Measurements from ENCODE around the gene HOXC5. TPM values are rescaled to one million over a fixed set of nuclear protein-coding genes. Genes with fewer than 3 reads are reported as not detected.

Gene HOXC5
- total RNA-seq, 1 experiment from 2014 or later: 3.4 TPM

- TSS peak; percentile 53 for BruUV-seq (replicated peaks)
- intact Hi-C loops (cut with micrococcal nuclease; ENCODE audit: unreplicated experiment): loop anchor here (1.0 kb wide), 2 partner anchors 216 to 229 kb away; no protein-coding TSS in a partner anchor
- Mint-ChIP-seq H3K4me1 (ENCODE audit: low read depth, unreplicated experiment) (peaks cover 29% of the 10 kb centered on the region), H3K36me3 (ENCODE audit: insufficient read depth, unreplicated experiment) (peaks cover 9% of the 10 kb centered on the region), H3K9me3 (ENCODE audit: unreplicated experiment) (no peaks in the 10 kb centered on the region), H3K27me3 (ENCODE audit: insufficient read depth, unreplicated experiment) (no peaks in the 10 kb centered on the region), H3K4me3 (ENCODE audit: unreplicated experiment) (peak within 1 kb of the TSS; percentile 77), H3K27ac (ENCODE audit: unreplicated experiment) (peak within 1 kb of the TSS; percentile 81)
- peak within 1 kb of the TSS; percentile 52 for H3K4me3 ChIP-seq (ENCODE audit: low read depth, low read length)
- H3K4me1 ChIP-seq: peaks cover 41% of the 10 kb centered on the region
- ChIA-PET POLR2A (interaction anchor here (0.6 kb wide), 1 partner anchor 31 kb away, joined by 3 read pairs; no protein-coding TSS in a partner anchor), CTCF (interaction anchor here (0.6 to 2.4 kb wide), 26 partner anchors 9 to 353 kb away, joined by 3 to 24 read pairs (median 5); partner anchors contain the start of genes HOXC11, HOXC13, HOXC5 and HOXC8)
- peak; percentile 77 to 83 for TF ChIP-seq CTCF (IDR thresholded peaks at IDR 0.05; ENCODE audit: insufficient read depth in 1 of 2, low read depth in 1 of 2, low read length in 1 of 2, severe bottlenecking in 1 of 2, unreplicated experiment in 1 of 2)
- no peaks in the 10 kb centered on the region for H3K9me3 ChIP-seq
- H3K27me3 ChIP-seq (replicated peaks; ENCODE audit: control insufficient read depth, insufficient read depth, low read length): no peaks in the 10 kb centered on the region
- DNase-seq: peak; percentile 90 to 92
- H3K36me3 ChIP-seq (ENCODE audit: control insufficient read depth, insufficient read depth, low read length): no peaks in the 10 kb centered on the region; the same call in 1 of the 2 replicates
These were observed 47.8 kb upstream of the HOXC5 start, which contains the start of gene HOXC10 for GRCh38 chr12:53984901-53985691. HOXC10 (plus strand) TSS chr12:53985146; CDS start chr12:53985260, 114 bp downstream.

GRCh38 chr12:53985692-53985993, 47.2 kb upstream of the HOXC5 start:
- peak overlapping the region; percentile 77 for H3K4me3 Mint-ChIP-seq (ENCODE audit: unreplicated experiment)
- peak overlapping the region; percentile 81 for H3K27ac Mint-ChIP-seq (ENCODE audit: unreplicated experiment)
- no peak overlapping the region for H3K4me3 ChIP-seq (ENCODE audit: low read depth, low read length)
- no peaks in the 10 kb centered on the region for H3K27me3 ChIP-seq (replicated peaks; ENCODE audit: control insufficient read depth, insufficient read depth, low read length)
- H3K9me3 ChIP-seq: no peaks in the 10 kb centered on the region
- no peaks in the 10 kb centered on the region for H3K27me3 Mint-ChIP-seq (ENCODE audit: insufficient read depth, unreplicated experiment)
- no peak for TF ChIP-seq CTCF (IDR thresholded peaks at IDR 0.05; ENCODE audit: insufficient read depth in 1 of 2, low read depth in 1 of 2, low read length in 1 of 2, severe bottlenecking in 1 of 2, unreplicated experiment in 1 of 2)
- intact Hi-C loops (cut with micrococcal nuclease; ENCODE audit: unreplicated experiment): loop anchor here (1.0 kb wide), 1 partner anchor 216 kb away; no protein-coding TSS in a partner anchor
- H3K36me3 ChIP-seq (ENCODE audit: control insufficient read depth, insufficient read depth, low read length): no peaks in the 10 kb centered on the region; the same call in 1 of the 2 replicates
- DNase-seq: no peak
- no peaks in the 10 kb centered on the region for H3K9me3 Mint-ChIP-seq (ENCODE audit: unreplicated experiment)
- ChIA-PET POLR2A (no interaction called here), CTCF (interaction anchor here (0.7 to 2.4 kb wide), 8 partner anchors 10 to 222 kb away, joined by 4 to 24 read pairs (median 10); partner anchors contain the start of genes HOXC13 and HOXC5)
- H3K4me1 ChIP-seq: peaks cover 42% of the 10 kb centered on the region
- peaks cover 9% of the 10 kb centered on the region for H3K36me3 Mint-ChIP-seq (ENCODE audit: insufficient read depth, unreplicated experiment)
- H3K4me1 Mint-ChIP-seq (ENCODE audit: low read depth, unreplicated experiment): peaks cover 29% of the 10 kb centered on the region
- BruUV-seq (replicated peaks): no TSS peak

GRCh38 chr12:53985994-53986685, 46.7 kb upstream of the HOXC5 start:
- ChIA-PET POLR2A (no interaction called here), CTCF (interaction anchor here (1.9 to 2.4 kb wide), 2 partner anchors 48 to 222 kb away, joined by 8 to 15 read pairs; partner anchors contain the start of gene HOXC13)
- Mint-ChIP-seq H3K4me3 (ENCODE audit: unreplicated experiment) (peak overlapping the region; percentile 48), H3K36me3 (ENCODE audit: insufficient read depth, unreplicated experiment) (peaks cover 9% of the 10 kb centered on the region), H3K27me3 (ENCODE audit: insufficient read depth, unreplicated experiment) (no peaks in the 10 kb centered on the region), H3K27ac (ENCODE audit: unreplicated experiment) (no peak overlapping the region), H3K9me3 (ENCODE audit: unreplicated experiment) (no peaks in the 10 kb centered on the region), H3K4me1 (ENCODE audit: low read depth, unreplicated experiment) (peaks cover 28% of the 10 kb centered on the region)
- no peaks in the 10 kb centered on the region for H3K27me3 ChIP-seq (replicated peaks; ENCODE audit: control insufficient read depth, insufficient read depth, low read length)
- H3K4me3 ChIP-seq (ENCODE audit: low read depth, low read length): no peak overlapping the region
- DNase-seq: no peak
- BruUV-seq (replicated peaks): no TSS peak
- intact Hi-C loops (cut with micrococcal nuclease; ENCODE audit: unreplicated experiment): loop anchor here (1.0 kb wide), 1 partner anchor 215 kb away; no protein-coding TSS in a partner anchor
- H3K9me3 ChIP-seq: no peaks in the 10 kb centered on the region
- TF ChIP-seq CTCF (IDR thresholded peaks at IDR 0.05; ENCODE audit: insufficient read depth in 1 of 2, low read depth in 1 of 2, low read length in 1 of 2, severe bottlenecking in 1 of 2, unreplicated experiment in 1 of 2): no peak
- H3K4me1 ChIP-seq: peaks cover 42% of the 10 kb centered on the region
- H3K36me3 ChIP-seq (ENCODE audit: control insufficient read depth, insufficient read depth, low read length): no peaks in the 10 kb centered on the region; the same call in 1 of the 2 replicates

Data from Caco-2 (cell line).